HepG2 (cell line): Measurements from ENCODE around the gene PIM3. TPM values are rescaled to one million over a fixed set of nuclear protein-coding genes. Genes with fewer than 3 reads are reported as not detected.

Experiments used
- ARID4A ChIP-seq: sonication (generic); formaldehyde crosslinking; IDR thresholded peaks from 2 replicates; pipeline ENCODE4 v1.5.0; 2020; ENCODE audit warnings: mild to moderate bottlenecking, missing genetic modification reagents, borderline replicate concordance
- CSRNP1 ChIP-seq: sonication (generic); formaldehyde crosslinking; IDR thresholded peaks from 2 replicates; pipeline ENCODE4 v1.8.1; 2023; ENCODE audit warnings: mild to moderate bottlenecking, missing genetic modification reagents
- GATAD1 ChIP-seq: IDR thresholded peaks from 2 replicates; pipeline ENCODE4 v1.6.1; 2016; ENCODE audit warnings: missing genetic modification reagents, missing compliant biosample characterization
- MYNN ChIP-seq: sonication (generic); formaldehyde crosslinking; IDR thresholded peaks from 2 replicates; pipeline ENCODE4 v1.4.0; 2020; ENCODE audit warnings: mild to moderate bottlenecking, low read depth, missing genetic modification reagents
- MYPOP ChIP-seq: sonication (generic); formaldehyde crosslinking; IDR thresholded peaks from 2 replicates; pipeline ENCODE4 v1.8.1; 2023; ENCODE audit warnings: mild to moderate bottlenecking, moderate library complexity, missing genetic modification reagents
- STAT6 ChIP-seq: sonication (generic); formaldehyde crosslinking; IDR thresholded peaks from 2 replicates; pipeline ENCODE4 v1.4.0; 2020; ENCODE audit warnings: missing genetic modification reagents, mild to moderate bottlenecking, borderline replicate concordance
- TFDP2 ChIP-seq: sonication (generic); formaldehyde crosslinking; IDR thresholded peaks from 2 replicates; pipeline ENCODE4 v1.4.0; 2020; ENCODE audit warnings: missing genetic modification reagents
- ZBTB25 ChIP-seq: IDR thresholded peaks from 2 replicates; pipeline ENCODE4 v1.6.1; 2018; ENCODE audit warnings: missing genetic modification reagents
- ZMYM4 ChIP-seq: sonication (generic); formaldehyde crosslinking; IDR thresholded peaks from 2 replicates; pipeline ENCODE4 v1.8.1; 2023; ENCODE audit warnings: mild to moderate bottlenecking, missing genetic modification reagents
- ZNF788 ChIP-seq: sonication (generic); formaldehyde crosslinking; IDR thresholded peaks from 2 replicates; pipeline ENCODE4 v1.5.0; 2020; ENCODE audit warnings: mild to moderate bottlenecking, missing genetic modification reagents, borderline replicate concordance
- ZNF891 ChIP-seq: sonication (generic); formaldehyde crosslinking; IDR thresholded peaks from 2 replicates; pipeline ENCODE4 v1.5.0; 2020; ENCODE audit warnings: mild to moderate bottlenecking, missing genetic modification reagents
- polyA plus RNA-seq, 8 experiments: library from polyadenylated mRNA; depleted of rRNA in 3 of 8; stranded (reverse) in 7 of 8; unstranded in 1 of 8; fragments of >200 nt; fragmentation: Illumina TruSeq in 4 of 8; extraction: Trizol in 4 of 8; gene quantifications; 2 replicates each; pipeline versions ENCODE4 v1.2.1 to v1.2.3, GENCODE V29; 2011 to 2016; ENCODE audit warnings: low read depth in 4 of 8, missing spikeins in 1 of 8, mixed read lengths in 1 of 8; ENCODE audit not compliant: insufficient read depth in 1 of 8
- total RNA-seq, 5 experiments: library from RNA; depleted of rRNA; stranded (reverse); fragments of >200 nt; fragmentation: Illumina TruSeq; extraction: Trizol; gene quantifications; 2 replicates each; pipeline ENCODE4 v1.2.3, GENCODE V29; 2016; ENCODE audit warnings: low read depth in 1 of 5

Gene PIM3
- total and polyA plus RNA-seq, 2 of the 13 experiments (the other 11 are each of a cell fraction or from before 2014, with no cell fraction given), result 21.6 to 31.2 TPM

GRCh38 chr22:49917974-49918910 lies 42.3 kb upstream of the PIM3 start, which contains the start of the genes ALG12 and CRELD2 (continued):
- TF ChIP-seq ARID4A (CRISPR knock-in tag) (peak; percentile 92), STAT6 (CRISPR knock-in tag) (0 out of 2 replicates have a peak, but pooled peaks have one; percentile 39), MYNN (CRISPR knock-in tag) (0 out of 2 replicates have a peak, but pooled peaks have one; percentile 42), GATAD1 (CRISPR knock-in tag) (peak; percentile 29; the same call in 1 of the 2 replicates), ZNF788 (CRISPR knock-in tag) (0 out of 2 replicates have a peak, but pooled peaks have one; percentile 17), TFDP2 (CRISPR knock-in tag) (peak; percentile 82), ZNF891 (CRISPR knock-in tag) (0 out of 2 replicates have a peak, but pooled peaks have one; percentile 44), CSRNP1 (CRISPR knock-in tag) (0 out of 2 replicates have a peak, but pooled peaks have one; percentile 73), ZMYM4 (peak; percentile 65), ZBTB25 (CRISPR knock-in tag) (peak; percentile 67; the same call in 1 of the 2 replicates), MYPOP (CRISPR knock-in tag) (peak; percentile 83; the same call in 1 of the 2 replicates)
